Measurements from ENCODE around the gene PVRIG. TPM values are rescaled to one million over a fixed set of nuclear protein-coding genes. Genes with fewer than 3 reads are reported as not detected.
"Not testable (repeated sequence)": the region's sequence is repeated elsewhere in the genome, so short reads cannot be mapped to it uniquely, and the experiment has no call there.

PVRIG gene
- polyA plus RNA-seq, 1 donor: 1.5 TPM

GRCh38 chr7:100262896-100263295 lies 43.1 kb downstream of the PVRIG start:
- no CpG with 5 or more reads among the region's 4 CpGs for WGBS (ENCODE audit: insufficient coverage, low lambda C conversion rate)
- H3K27ac ChIP-seq (ENCODE audit: low read length); DNase-seq; H3K4me3 ChIP-seq (ENCODE audit: low read length); H3K36me3 ChIP-seq (ENCODE audit: control insufficient read depth, insufficient read depth, low read length); H3K4me1 ChIP-seq (ENCODE audit: control insufficient read depth, insufficient read depth, low read length); H3K27me3 ChIP-seq (ENCODE audit: control insufficient read depth, insufficient read depth, low read length); H3K9me3 ChIP-seq (ENCODE audit: control insufficient read depth, low read depth, low read length): not testable (repeated sequence)

- H3K9me3 ChIP-seq (ENCODE audit: control insufficient read depth, low read depth, low read length): not testable (repeated sequence)
These were observed 44.5 kb downstream of the PVRIG start for GRCh38 chr7:100264223-100264622.

GRCh38 chr7:100264669-100265165 lies 45.0 kb downstream of the PVRIG start:
- DNase-seq; H3K27me3 ChIP-seq (ENCODE audit: control insufficient read depth, insufficient read depth, low read length); H3K4me3 ChIP-seq (ENCODE audit: low read length); H3K36me3 ChIP-seq (ENCODE audit: control insufficient read depth, insufficient read depth, low read length); H3K9me3 ChIP-seq (ENCODE audit: control insufficient read depth, low read depth, low read length); H3K4me1 ChIP-seq (ENCODE audit: control insufficient read depth, insufficient read depth, low read length); H3K27ac ChIP-seq (ENCODE audit: low read length): not testable (repeated sequence)
- no CpG with 5 or more reads among the region's 7 CpGs for WGBS (ENCODE audit: insufficient coverage, low lambda C conversion rate)

More at GRCh38 chr7:100264223-100264622, 44.5 kb downstream of the PVRIG start:
- not testable (repeated sequence) for H3K4me3 ChIP-seq (ENCODE audit: low read length); H3K4me1 ChIP-seq (ENCODE audit: control insufficient read depth, insufficient read depth, low read length); H3K27me3 ChIP-seq (ENCODE audit: control insufficient read depth, insufficient read depth, low read length); DNase-seq; H3K27ac ChIP-seq (ENCODE audit: low read length); H3K36me3 ChIP-seq (ENCODE audit: control insufficient read depth, insufficient read depth, low read length)
- WGBS (ENCODE audit: insufficient coverage, low lambda C conversion rate): no CpG with 5 or more reads among the region's 4 CpGs

GRCh38 chr7:100265851-100266250 lies 46.1 kb downstream of the PVRIG start:
- H3K27ac ChIP-seq (ENCODE audit: low read length); DNase-seq; H3K9me3 ChIP-seq (ENCODE audit: control insufficient read depth, low read depth, low read length); H3K36me3 ChIP-seq (ENCODE audit: control insufficient read depth, insufficient read depth, low read length); H3K27me3 ChIP-seq (ENCODE audit: control insufficient read depth, insufficient read depth, low read length); H3K4me3 ChIP-seq (ENCODE audit: low read length): not testable (repeated sequence)
- WGBS (ENCODE audit: insufficient coverage, low lambda C conversion rate): no CpG with 5 or more reads among the region's 5 CpGs
- peaks cover 15% of the 10 kb centered on the region for H3K4me1 ChIP-seq (ENCODE audit: control insufficient read depth, insufficient read depth, low read length)

- H3K9me3 ChIP-seq (ENCODE audit: control insufficient read depth, low read depth, low read length): no peaks in the 10 kb centered on the region
- no peaks in the 10 kb centered on the region for H3K27me3 ChIP-seq (ENCODE audit: control insufficient read depth, insufficient read depth, low read length)
- H3K4me1 ChIP-seq (ENCODE audit: control insufficient read depth, insufficient read depth, low read length): peaks cover 18% of the 10 kb centered on the region
- WGBS (ENCODE audit: insufficient coverage, low lambda C conversion rate): no CpG with 5 or more reads among the region's 10 CpGs
- no peaks in the 10 kb centered on the region for H3K36me3 ChIP-seq (ENCODE audit: control insufficient read depth, insufficient read depth, low read length)
- DNase-seq: no peak
- H3K4me3 ChIP-seq (ENCODE audit: low read length): no peak overlapping the region
- no peak overlapping the region for H3K27ac ChIP-seq (ENCODE audit: low read length)
These were observed 47.0 kb downstream of the PVRIG start for GRCh38 chr7:100266576-100267354.

GRCh38 chr7:100267648-100268047 lies 47.9 kb downstream of the PVRIG start:
- no peak for DNase-seq
- Histone ChIP-seq H3K36me3 (ENCODE audit: control insufficient read depth, insufficient read depth, low read length) (no peaks in the 10 kb centered on the region), H3K4me3 (ENCODE audit: low read length) (no peak overlapping the region), H3K27ac (ENCODE audit: low read length) (no peak overlapping the region), H3K4me1 (ENCODE audit: control insufficient read depth, insufficient read depth, low read length) (peaks cover 18% of the 10 kb centered on the region), H3K9me3 (ENCODE audit: control insufficient read depth, low read depth, low read length) (no peaks in the 10 kb centered on the region), H3K27me3 (ENCODE audit: control insufficient read depth, insufficient read depth, low read length) (no peaks in the 10 kb centered on the region)
- no CpG with 5 or more reads among the region's 6 CpGs for WGBS (ENCODE audit: insufficient coverage, low lambda C conversion rate)

GRCh38 chr7:100268882-100269281 lies 49.1 kb downstream of the PVRIG start:
- H3K9me3 ChIP-seq (ENCODE audit: control insufficient read depth, low read depth, low read length); DNase-seq; H3K27me3 ChIP-seq (ENCODE audit: control insufficient read depth, insufficient read depth, low read length); H3K36me3 ChIP-seq (ENCODE audit: control insufficient read depth, insufficient read depth, low read length); H3K4me3 ChIP-seq (ENCODE audit: low read length): not testable (repeated sequence)
- Histone ChIP-seq H3K4me1 (ENCODE audit: control insufficient read depth, insufficient read depth, low read length) (peaks cover 18% of the 10 kb centered on the region), H3K27ac (ENCODE audit: low read length) (peak overlapping the region; percentile 93)
- WGBS (ENCODE audit: insufficient coverage, low lambda C conversion rate): 100% methylated on average over 2 of the region's 11 CpGs

- H3K4me3 ChIP-seq (ENCODE audit: low read length): peak overlapping the region; percentile 27
- peaks cover 18% of the 10 kb centered on the region for H3K4me1 ChIP-seq (ENCODE audit: control insufficient read depth, insufficient read depth, low read length)
- peak overlapping the region; percentile 93 for H3K27ac ChIP-seq (ENCODE audit: low read length)
- not testable (repeated sequence) for H3K27me3 ChIP-seq (ENCODE audit: control insufficient read depth, insufficient read depth, low read length); H3K36me3 ChIP-seq (ENCODE audit: control insufficient read depth, insufficient read depth, low read length); H3K9me3 ChIP-seq (ENCODE audit: control insufficient read depth, low read depth, low read length)
- WGBS (ENCODE audit: insufficient coverage, low lambda C conversion rate): no CpG with 5 or more reads among the region's 14 CpGs
- peak; percentile 72 to 83 for DNase-seq
These were observed 49.7 kb downstream of the PVRIG start for GRCh38 chr7:100269306-100270045.

GRCh38 chr7:100270046-100270918 lies 50.5 kb downstream of the PVRIG start:
- not testable (repeated sequence) for H3K27me3 ChIP-seq (ENCODE audit: control insufficient read depth, insufficient read depth, low read length); H3K9me3 ChIP-seq (ENCODE audit: control insufficient read depth, low read depth, low read length); H3K36me3 ChIP-seq (ENCODE audit: control insufficient read depth, insufficient read depth, low read length)
- peak in 1 of 2 donors; percentile 39 for DNase-seq
- Histone ChIP-seq H3K4me1 (ENCODE audit: control insufficient read depth, insufficient read depth, low read length) (peaks cover 18% of the 10 kb centered on the region), H3K27ac (ENCODE audit: low read length) (peak overlapping the region; percentile 93), H3K4me3 (ENCODE audit: low read length) (peak overlapping the region; percentile 35)
- no CpG with 5 or more reads among the region's 23 CpGs for whole genome bisulfite sequencing (ENCODE audit: insufficient coverage, low lambda C conversion rate)

Data from large intestine (tissue), 3 donors.